Mammary epithelial cell (primary cell): ENCODE data around the gene IGLL5.

Experiments used
- CTCF ChIP-seq, 2 donors: IDR thresholded peaks in 1 of 2; conservative IDR thresholded peaks in 1 of 2; 2 replicates each; pipeline ENCODE4 v1.5.1; 2011 to 2012; ENCODE audit warnings: inconsistent platforms in 2 of 2, low read length in 2 of 2, mild to moderate bottlenecking in 2 of 2, control low read depth in 1 of 2, low read depth in 1 of 2; ENCODE audit not compliant: insufficient read depth in 1 of 2; ENCODE audit errors: extremely low read depth in 1 of 2
- EZH2 ChIP-seq: IDR thresholded peaks from 2 replicates; pipeline ENCODE4 v1.6.1; 2012; ENCODE audit warnings: low read length, inconsistent platforms, borderline replicate concordance

- no peak for TF ChIP-seq CTCF (conservative IDR thresholded peaks at IDR 0.05 in 1 of 2, IDR thresholded peaks at IDR 0.05 in 1 of 2; ENCODE audit: extremely low read depth in 1 of 2, insufficient read depth in 1 of 2, low read depth in 1 of 2, low read length in 2 of 2)
- no peak for TF ChIP-seq EZH2
Observed at GRCh38 chr22:22891139-22891621, 3.6 kb downstream of the IGLL5 start.
